GM20431 (cell line): ENCODE data around the gene GJC1.

Experiments used
- in situ Hi-C: fragments of 300-500 bp; cut with MseI, MboI; formaldehyde crosslinking; loops from one replicate; pipeline ENCODE4 v1.15.0; 2020; ENCODE audit warnings: low sequenced_read_pairs; ENCODE audit not compliant: unreplicated experiment

GJC1 gene

DNA sequence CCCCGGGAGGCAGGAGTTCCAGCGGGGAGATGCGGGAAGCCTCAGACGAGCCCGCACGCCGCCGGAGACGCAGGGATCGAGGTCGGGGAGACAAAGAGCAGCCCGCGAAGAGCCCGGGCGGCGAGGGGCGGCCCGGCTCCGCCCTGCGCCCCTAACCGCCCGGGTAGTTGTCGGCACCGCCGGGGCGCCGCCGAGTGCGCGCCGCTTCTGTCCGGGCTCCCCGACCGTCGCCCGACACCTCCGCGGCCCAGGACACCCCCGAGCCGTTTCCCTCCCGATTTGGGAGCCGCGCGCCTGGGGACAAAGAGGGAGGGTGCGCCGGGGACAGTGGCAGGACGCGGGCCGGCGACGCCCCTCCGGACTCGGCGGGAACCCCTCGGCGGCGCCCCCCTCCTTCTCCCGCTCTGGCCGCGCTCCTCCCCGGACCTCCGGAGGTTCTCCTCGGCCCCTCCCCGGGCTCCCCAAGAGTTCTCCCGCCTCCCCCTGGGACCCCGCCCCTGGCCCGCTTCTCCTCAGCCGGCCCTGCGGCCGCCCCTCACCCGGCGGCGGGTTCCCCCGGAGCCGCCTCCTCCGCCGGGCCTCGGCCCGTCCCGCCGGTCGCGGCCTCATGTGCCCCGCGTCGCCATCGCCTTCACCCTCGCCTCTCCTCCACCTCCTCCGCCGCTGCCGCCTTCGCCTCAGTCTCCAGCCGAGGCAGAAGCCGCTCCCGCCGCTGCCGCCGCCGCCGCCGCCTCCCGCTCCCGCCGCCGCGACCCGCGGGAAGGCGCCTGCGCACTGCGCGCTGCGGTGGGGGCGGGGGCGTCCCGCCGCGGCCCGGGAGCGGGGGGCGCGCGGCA, at the start of gene GJC1:
TSS of gene GJC1 (minus strand) at position 765 of the 836 bp plus-strand sequence. CDS start 24,470 bp downstream, outside the sequence.
- in situ Hi-C loops: no loop called here

DNA sequence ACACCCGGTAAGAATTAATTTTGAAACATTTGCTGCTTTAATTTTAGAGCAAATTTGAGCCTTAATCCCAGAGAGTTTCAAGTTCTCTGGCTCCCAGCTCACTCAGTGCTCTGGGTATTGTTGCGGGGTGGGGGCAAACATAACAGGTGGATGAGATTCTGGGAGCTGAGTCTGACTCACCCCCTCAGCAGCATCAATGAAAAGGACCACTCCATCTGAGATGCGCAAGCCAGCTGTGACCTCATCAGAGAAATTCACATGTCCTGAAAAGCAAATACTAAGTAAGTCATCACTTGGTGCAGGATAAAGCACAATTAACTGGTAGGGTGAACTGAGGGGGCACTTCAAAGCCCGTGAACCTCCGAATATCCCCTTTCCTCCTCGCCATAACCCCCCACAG, 49.3 kb upstream of the GJC1 start:
- in situ Hi-C loops: no loop called here

DNA sequence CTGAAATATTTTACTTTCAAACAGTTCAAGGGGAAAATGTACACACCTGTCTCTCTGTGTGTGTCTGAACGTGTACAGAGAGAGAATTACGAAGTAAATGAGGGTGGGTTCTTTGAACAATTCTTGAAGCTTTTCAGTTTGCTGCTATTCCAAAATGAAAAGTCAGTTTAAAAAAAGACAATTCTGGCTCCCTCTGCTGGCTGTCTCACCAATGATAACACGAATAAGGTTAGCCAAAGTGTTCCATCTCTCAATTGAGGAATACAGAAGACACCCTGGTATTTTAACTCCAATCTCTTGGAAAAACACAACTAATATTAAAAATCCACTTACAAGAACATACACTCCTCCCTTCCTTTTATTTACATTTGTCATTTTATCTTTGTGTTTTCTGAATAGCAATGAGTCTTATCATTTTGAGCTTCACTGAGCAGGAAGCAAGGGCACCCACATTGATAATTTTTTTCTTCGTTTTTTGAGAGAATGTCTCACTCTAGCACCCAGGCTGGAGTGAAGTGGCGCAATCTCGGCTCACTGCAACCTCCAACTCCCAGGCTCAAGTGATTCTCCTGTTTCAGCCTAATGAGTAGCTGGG, 48.6 kb upstream of the GJC1 start:
- in situ Hi-C loops: no loop called here

DNA sequence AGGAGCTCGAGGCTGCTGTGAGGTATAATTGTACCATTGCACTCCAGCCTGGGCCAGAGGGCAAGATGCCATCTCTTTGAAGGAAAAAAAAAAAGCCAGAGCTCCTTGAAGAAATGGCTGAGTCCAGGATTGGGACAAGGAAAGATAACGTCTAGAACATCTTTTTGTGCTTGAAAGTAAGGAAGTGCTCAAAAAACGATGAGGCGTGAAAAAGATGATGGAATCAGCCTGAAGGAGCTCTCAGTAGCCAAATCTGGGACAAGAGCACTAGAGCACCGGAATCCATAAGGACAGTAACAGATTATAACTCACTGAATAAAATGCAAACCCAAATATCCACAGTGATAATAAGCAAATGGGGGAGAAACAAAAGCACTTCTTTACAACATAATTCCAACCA, 47.0 kb upstream of the GJC1 start:
- in situ Hi-C loops: no loop called here

DNA sequence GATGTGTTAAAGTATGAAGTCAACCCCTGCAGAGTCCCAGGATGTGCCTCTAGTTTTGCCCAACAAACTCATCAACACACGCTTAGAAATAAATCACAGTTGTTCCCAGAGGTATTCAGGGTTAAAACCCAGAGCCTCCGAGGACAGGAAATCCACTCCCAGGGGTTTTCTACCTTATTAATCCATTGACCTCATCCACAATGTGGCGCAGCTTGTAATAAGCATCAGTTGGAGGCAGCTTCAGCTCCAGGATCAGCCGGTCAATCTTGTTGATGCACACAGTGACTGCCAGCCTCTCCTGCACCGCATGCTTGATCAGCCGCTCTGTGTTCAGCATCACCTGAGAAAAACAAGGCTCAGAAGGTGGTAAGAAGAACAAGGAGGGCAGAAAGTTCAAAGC, 45.7 kb upstream of the GJC1 start:
- in situ Hi-C loops: no loop called here

DNA sequence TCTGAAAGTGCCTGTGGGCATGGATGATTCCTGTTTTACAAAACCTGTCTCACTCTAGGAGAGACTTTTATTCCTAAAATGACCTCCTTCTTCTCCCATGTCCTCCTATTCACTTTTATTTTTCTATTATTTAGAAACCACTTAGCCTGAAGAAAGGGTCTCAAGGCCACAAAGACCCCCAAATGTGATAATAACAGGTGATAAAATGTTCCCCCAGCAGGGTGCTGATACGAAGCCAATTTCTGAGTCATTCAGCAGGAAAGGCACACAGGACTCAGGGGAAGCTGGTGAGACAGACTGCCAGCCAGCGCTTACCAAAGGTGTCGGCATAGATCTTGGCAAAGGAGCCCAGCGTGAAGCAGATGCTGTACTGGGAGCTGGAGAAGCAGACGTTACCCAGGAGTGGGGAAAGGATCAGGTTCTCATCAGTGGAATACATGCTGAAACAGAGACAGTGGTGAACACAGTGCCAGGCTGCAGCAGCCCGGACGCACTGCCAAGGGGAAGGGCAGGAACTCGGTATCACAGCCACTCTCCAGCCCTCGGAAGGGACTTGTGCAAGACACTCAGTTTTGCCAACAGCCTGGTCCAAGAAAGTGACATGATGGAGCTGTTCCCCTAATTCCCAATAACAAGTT, 42.2 kb upstream of the GJC1 start:
- in situ Hi-C loops: no loop called here

DNA sequence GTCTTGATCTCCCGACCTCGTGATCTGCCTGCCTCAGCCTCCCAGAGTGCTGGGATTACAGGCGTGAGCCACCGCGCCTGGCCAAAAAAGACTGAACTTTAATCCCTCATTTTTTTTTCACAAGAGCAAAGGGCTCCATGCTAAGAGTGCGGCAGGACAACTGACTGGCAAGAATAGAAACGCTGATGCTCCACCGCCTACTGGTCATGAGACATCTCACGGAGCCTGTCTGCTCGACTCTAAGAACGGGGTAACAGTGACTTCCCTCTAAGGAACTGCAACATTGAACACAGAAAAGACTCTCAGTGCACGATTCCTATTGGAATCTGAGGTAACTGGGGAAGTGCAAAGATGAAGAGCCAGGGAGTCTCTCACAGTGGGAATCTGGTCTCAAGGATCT, 41.5 kb upstream of the GJC1 start:
- in situ Hi-C loops: no loop called here

DNA sequence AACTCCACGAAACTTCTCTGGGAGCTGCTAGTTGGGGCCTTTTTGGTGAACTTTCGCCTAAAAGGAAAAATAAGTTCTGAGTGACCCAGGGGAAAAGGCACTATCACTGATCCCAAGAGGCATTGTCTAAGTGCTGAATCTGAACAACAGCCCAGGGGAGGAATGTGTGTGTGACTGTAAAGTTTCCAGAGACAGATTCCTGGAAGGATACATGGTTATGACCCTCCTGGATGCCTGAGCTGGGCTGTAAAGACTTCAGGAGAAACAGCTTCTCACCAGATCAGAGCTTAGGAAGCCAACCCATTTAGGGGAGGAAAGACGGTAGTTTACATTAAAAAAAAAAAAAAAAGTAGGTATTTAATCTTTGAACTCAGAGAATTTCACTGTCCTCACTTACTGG, 37.8 kb upstream of the GJC1 start:
- in situ Hi-C loops: no loop called here

DNA sequence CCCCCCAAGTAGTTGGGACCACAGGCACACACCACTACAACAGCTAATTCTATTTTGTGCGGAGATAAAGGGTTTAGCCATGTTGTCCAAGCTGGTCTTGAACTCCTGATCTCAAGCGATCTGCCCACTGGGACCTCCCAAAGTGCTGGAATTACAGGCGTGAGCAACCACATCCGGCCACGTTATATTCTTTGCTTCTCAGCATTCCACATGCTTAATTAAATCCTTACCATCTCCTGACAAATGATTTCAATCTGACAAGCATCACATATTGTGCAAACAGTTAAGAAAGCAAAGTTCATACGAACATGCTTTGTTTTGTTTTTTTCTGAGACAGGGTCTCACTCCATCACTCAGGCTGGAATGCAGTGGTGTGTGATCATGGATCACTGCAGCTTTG, 35.8 kb upstream of the GJC1 start:
- in situ Hi-C loops: no loop called here

DNA sequence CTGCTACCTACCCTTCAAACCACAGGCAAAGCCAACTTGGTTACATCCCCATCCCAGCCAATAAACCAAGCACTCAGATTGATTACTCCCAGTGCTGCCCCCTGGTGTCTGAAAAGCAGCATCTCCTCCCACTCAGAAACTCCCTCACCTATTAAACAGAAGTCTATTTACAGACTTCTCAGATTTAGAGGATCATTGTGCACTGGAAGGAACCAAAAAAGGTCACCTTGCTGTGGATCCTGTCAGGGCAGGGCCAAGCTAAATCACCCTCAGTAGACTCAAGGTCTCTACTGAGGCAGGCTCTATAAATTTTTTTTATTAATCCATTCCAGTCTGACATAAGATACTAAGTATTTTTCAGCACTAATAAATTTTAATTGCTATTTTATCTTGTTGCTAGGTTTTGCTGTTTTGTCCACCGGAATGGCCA, 35.2 kb upstream of the GJC1 start:
- in situ Hi-C loops: no loop called here

DNA sequence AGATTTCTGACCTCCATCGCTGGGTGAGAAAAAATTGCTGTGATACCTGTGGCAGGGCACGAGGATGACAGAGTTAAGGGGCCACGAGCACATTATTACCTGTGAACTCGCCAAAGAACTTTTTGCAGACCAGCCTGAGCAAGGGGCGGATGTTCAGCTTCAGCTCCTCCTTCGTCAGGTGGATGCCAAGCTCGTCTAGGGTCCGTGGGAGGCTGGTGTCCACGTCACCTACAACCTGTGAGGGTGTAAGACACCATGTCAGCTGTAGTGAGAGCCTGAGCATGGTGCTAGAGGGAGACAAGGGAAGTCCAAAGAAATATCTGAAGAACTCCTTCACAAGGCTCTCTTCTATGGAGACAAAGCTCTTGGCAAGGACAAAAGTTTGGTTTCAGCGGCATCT, 34.7 kb upstream of the GJC1 start:
- in situ Hi-C loops: no loop called here

DNA sequence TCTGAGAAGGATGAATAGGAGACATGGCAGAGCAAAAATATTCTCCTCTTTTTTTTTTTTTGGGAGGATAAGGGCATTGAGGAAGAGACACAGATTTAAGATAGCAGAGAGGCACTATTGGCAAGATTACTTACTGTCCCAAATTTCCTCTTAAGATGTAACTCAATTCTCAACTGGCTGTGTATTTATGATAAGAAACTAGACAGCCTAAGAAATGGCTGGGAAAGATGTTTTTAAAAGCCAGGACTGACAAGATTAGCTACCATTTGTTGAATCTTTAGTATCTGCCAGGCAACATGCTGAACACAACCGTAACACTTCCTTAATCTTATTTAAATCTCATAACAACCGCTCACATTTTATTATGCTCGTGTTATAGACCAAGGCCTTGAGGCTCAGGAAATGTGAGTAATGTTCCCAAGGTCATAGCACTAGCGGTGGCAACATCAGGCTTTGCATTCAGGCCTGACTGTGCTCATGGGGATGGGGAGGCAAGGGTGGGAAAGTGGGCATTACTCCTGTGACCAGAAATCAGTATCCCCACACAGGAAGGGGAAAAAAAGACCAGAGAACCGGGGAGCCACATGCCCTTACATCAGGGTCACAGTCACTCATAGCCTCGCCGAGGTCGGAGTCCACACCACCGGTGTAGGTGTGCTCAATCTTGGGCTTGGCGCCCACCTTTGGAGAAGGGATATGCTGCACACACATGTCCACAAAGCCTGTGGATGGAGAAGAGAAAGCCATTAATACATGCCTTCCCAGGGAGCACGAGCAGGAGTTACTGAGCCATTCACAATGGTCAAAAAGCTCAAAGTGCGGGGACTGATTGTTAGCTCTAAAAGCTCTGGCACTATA, 33.2 kb upstream of the GJC1 start:
- in situ Hi-C loops: no loop called here

DNA sequence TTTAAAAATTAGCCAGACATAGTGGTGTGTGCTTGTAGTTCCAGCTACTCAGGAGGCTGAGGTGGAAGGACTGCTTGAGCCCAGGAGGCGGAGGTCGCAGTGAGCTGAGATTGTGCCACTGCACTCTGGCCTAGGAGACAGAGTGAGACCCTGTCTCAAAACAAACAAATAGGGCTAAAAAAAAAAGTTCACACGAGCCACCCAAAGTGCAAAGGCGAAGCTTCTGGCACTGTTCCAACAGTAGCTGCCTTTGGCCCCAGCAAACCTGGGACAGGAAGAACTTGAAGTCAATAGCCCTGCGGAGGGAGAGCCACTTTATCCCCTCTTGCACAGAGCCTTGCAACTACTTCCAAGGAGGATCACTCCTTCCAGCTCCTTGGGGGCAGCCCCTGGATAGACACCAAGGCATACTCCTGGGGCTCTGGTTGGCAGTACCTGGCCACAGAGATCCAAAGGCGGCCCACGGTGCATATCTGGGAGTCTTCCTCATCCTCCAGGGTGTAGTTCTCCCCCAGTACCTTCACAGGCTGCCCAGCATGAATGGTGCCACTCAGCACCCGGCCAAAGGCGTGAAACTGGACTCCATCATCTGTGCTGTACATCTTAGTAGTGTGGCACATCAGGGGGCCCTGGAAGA, 32.3 kb upstream of the GJC1 start:
- in situ Hi-C loops: no loop called here

DNA sequence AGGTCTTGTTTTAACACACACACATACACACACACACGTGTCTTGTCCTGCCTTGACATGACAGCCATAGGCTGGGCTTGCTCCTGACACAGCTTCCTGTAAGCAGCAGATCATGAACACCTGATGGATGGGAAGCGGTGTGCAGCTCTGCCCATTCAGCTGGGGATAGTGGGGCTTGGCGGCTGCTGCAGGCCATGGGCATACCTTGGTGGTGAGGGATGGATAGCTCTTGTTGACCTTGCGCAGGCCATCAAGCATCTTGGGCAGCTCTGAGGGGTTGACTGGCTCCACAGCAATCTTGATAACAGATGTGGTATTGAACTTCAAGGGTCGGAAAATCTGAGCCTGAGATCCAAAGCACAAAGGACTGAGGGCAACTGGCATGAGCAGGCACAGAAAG, 29.6 kb upstream of the GJC1 start:
- in situ Hi-C loops: loop anchor here (5.0 kb wide), 1 partner anchor 77 kb away; no protein-coding TSS in a partner anchor

DNA sequence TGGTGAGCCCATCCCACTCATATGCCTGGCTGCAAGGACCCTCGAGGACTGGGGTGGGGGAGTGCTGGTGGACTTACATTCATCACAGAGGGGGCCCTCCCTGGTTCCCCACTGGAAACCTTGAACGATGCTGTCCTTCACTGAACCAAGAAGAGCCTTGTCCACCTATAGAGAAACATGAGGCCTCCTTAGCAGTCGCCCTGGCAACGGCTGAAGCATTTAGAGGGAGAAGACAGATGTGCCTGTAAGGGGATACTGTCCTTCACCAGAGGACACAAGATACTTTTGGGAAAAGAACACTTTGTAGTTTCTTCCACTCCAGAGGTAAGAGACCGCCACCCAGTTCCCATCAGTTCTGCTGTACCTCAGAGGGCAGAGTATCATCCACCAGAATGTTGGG, 24.1 kb upstream of the GJC1 start:
- in situ Hi-C loops: no loop called here

DNA sequence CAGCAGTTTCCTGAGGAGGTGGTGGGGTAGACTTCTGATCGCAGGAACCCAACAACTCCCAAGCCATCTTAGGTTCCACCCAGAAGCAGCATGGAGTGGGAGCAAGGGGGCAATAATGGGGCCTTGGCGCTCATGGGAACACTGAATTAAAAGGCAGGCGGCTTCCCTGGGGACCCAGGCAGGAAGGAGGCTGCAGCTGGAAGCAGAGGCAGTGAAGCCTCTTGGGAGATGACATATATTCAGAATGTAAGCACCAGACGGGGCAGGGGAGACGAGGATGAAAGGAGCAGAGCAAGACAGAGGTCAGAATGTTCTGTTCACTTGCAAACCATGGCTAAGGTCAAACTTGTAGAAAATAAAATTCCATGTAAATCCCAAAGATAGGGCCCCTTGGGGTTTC, 20.5 kb upstream of the GJC1 start:
- in situ Hi-C loops: no loop called here

DNA sequence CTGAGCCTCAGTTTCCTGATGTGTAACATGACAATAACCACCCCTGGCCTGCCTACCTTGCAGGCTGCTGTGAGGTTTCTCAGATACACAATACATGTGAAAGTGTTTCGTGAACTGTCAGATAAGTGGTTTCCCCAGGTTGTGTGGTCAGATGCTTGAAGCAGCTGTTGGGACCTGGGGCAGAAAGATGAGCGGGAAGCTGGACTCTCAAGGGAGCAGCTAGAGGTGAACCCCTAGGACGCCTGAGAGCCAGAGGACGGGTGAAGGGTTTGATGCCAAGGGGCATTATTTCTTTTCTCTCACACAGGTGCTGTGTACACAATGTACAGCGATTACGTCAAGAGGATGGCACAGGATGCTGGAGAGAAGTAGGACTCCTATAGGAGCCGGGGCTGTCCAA, 19.9 kb upstream of the GJC1 start:
- in situ Hi-C loops: no loop called here

DNA sequence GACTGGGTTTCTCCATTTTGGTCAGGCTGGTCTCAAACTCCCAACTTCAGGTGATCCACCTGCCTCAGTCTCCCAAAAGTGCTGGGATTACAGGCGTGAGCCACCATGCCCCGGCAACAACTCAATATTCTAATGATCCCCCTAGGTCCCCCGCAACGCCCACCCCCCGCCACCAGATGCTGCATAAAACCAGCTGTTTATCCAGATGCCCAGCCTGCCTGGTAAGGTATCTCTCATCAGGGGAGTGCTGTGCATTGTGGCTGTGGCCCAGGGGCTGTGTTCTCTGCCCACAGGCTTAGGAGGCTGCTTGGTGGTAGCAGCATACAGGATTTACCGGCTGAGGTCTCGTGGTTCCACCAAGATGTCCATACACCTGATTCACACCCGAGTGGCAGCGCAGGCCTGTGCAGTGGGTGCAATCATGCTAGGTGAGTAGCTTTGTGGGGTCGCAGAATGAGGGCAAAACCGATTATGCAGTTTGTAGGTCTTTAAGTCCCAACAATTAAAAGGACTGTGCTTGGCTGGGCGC, 18.9 kb upstream of the GJC1 start:
- in situ Hi-C loops: no loop called here

DNA sequence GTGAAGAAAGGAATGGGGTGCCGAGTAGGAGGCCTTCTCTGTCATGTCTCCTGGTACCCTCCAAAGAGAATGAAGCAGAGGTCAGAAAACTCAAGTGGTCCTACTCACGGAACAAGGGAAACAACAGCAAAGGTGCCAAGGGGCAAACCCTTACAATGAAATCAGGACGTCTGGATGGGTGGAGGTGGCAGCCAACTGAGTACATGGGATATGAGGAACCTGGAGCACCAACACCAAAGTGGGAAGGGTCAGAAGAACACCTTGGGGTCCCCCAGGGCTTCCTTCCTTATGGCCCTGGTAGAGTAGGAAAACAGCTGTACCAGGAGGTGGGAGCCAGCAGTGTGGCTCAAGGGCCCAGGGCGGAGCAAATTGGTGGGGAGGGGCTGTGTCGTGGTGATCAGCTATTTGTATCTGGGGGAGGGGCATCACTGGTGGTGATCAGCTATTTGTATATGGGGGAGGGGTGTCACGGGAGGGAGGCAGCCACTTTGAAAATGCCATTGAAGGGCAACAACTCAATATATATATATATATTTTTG, 18.2 kb upstream of the GJC1 start:
- in situ Hi-C loops: no loop called here
